PC-3 (cell line): ENCODE measurements around the gene FRMD4B.

Experiments
- EZH2phosphoT487 ChIP-seq: fragments of 300-600 bp; sonication (generic); IDR thresholded peaks from 2 replicates; pipeline ENCODE4 v1.6.1; 2018; ENCODE audit warnings: mild to moderate bottlenecking, antibody characterized with exemption, low read length, borderline replicate concordance
- TF ChIP-seq, protein P1 (sequence below): fragments of 300-600 bp; sonication (generic); conservative IDR thresholded peaks from 2 replicates; pipeline ENCODE4 v1.5.1; 2017; ENCODE audit warnings: antibody characterized with exemption, low read depth, mild to moderate bottlenecking, low read length

DNA sequence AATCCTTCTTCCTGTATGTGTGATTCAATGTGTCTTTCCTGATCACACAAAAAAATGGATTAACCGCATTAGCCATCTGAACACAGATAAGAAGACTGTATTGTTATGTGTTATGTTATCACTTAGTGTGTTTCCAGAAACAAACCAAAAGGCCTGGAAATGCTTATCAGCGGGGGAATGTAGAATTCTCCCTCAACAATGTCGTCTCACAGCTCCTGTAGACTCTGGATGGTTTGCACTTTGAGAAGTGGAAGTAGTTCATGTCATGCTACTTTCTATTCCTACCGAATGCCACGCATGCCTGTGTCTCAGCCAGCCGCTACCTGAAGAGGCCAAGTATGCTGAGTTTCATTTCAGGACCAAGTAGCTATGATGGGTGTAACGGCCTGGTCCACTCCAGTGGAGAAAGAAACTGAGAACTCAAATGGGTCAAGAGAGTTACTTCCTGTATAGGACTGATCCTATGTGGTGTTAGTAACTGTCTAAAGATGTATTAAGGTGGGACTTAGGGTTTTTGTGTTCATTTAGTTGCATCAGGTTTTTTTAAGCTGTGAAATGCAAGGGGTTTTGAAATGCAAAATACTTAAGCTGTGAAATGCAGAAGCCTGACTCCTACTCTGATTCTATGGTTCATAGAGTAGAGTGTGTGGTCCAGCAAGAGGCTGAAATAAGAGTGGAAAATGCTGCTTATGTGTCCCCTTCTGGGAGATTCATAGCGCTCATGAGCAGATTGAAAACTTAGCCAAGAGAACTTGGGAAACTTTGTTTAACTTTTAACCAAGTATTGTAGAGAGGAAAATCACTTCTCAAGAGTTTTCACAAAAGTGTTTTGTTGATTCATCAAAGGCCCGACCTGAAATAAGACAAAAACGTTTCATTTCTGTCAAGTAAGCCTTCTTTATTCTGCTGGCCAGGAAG, 145.0 kb downstream of the FRMD4B start:
- TF ChIP-seq, protein P1, sequence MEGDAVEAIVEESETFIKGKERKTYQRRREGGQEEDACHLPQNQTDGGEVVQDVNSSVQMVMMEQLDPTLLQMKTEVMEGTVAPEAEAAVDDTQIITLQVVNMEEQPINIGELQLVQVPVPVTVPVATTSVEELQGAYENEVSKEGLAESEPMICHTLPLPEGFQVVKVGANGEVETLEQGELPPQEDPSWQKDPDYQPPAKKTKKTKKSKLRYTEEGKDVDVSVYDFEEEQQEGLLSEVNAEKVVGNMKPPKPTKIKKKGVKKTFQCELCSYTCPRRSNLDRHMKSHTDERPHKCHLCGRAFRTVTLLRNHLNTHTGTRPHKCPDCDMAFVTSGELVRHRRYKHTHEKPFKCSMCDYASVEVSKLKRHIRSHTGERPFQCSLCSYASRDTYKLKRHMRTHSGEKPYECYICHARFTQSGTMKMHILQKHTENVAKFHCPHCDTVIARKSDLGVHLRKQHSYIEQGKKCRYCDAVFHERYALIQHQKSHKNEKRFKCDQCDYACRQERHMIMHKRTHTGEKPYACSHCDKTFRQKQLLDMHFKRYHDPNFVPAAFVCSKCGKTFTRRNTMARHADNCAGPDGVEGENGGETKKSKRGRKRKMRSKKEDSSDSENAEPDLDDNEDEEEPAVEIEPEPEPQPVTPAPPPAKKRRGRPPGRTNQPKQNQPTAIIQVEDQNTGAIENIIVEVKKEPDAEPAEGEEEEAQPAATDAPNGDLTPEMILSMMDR, result no peak
- no peak for TF ChIP-seq EZH2phosphoT487
